K562 (cell line): ENCODE results near the gene P2RY11. TPM values are rescaled to one million over a fixed set of nuclear protein-coding genes. Genes with fewer than 3 reads are reported as not detected.

Experiments
- ADNP ChIP-seq: fragments of 200-800 bp; sonication (Bioruptor generic); IDR thresholded peaks from 2 replicates; pipeline ENCODE4 v1.6.1; 2016; ENCODE audit warnings: missing genetic modification characterization, missing compliant biosample characterization
- CBX8 ChIP-seq: fragments of 200-600 bp; sonication (generic); IDR thresholded peaks from 2 replicates; pipeline ENCODE4 v1.6.1; 2012; ENCODE audit warnings: borderline replicate concordance, mixed run types, low read depth, mild to moderate bottlenecking, moderate library complexity, mixed read lengths, low read length, control low read depth, inconsistent platforms; ENCODE audit not compliant: poor library complexity, severe bottlenecking; ENCODE audit errors: extremely low read depth
- ETS2 ChIP-seq: IDR thresholded peaks from 2 replicates; pipeline ENCODE4 v1.6.1; 2016; ENCODE audit warnings: borderline replicate concordance, missing genetic modification characterization, mild to moderate bottlenecking, moderate library complexity, missing compliant biosample characterization; ENCODE audit not compliant: poor library complexity, severe bottlenecking
- FOXK2 ChIP-seq, 2 experiments: fragments of 450-650 bp; IDR thresholded peaks in 1 of 2; conservative IDR thresholded peaks in 1 of 2; 2 replicates each; pipeline ENCODE4 v1.6.1; 2016; ENCODE audit warnings: low read depth in 2 of 2, mild to moderate bottlenecking in 1 of 2
- GTF2E2 ChIP-seq: fragments of 200-800 bp; sonication (Bioruptor generic); IDR thresholded peaks from 2 replicates; pipeline ENCODE4 v1.6.1; 2016; ENCODE audit warnings: missing genetic modification characterization, missing compliant biosample characterization
- HEY1 ChIP-seq: fragments of 250-450 bp; sonication (Bioruptor Pico); IDR thresholded peaks from 2 replicates; pipeline ENCODE4 v1.5.0; 2020; ENCODE audit warnings: mild to moderate bottlenecking, moderate library complexity, borderline replicate concordance
- HMGN3 ChIP-seq: IDR thresholded peaks from 2 replicates; pipeline ENCODE4 v1.6.1; 2011; ENCODE audit warnings: borderline replicate concordance, low read depth, mild to moderate bottlenecking, mixed read lengths, low read length; ENCODE audit not compliant: insufficient read length; ENCODE audit errors: extremely low read depth
- KAT8 ChIP-seq: fragments of 450-650 bp; IDR thresholded peaks from 2 replicates; pipeline ENCODE4 v1.6.1; 2016; ENCODE audit warnings: low read depth, mild to moderate bottlenecking
- MAFG ChIP-seq: fragments of 450-650 bp; conservative IDR thresholded peaks from 2 replicates; pipeline ENCODE4 v1.6.1; 2016; ENCODE audit warnings: missing genetic modification characterization, missing compliant biosample characterization
- NELFE ChIP-seq: IDR thresholded peaks from 2 replicates; pipeline ENCODE4 v1.6.1; 2011; ENCODE audit warnings: mild to moderate bottlenecking; ENCODE audit not compliant: insufficient read depth, insufficient read length
- NFIX ChIP-seq: fragments of 250-450 bp; sonication (Bioruptor Pico); IDR thresholded peaks from 2 replicates; pipeline ENCODE4 v1.4.0; 2020; ENCODE audit warnings: low read depth, mild to moderate bottlenecking, moderate library complexity
- NR2F6 ChIP-seq: fragments of 450-650 bp; formaldehyde crosslinking; IDR thresholded peaks from 2 replicates; pipeline ENCODE4 v1.4.0; 2020; ENCODE audit warnings: mild to moderate bottlenecking
- SIRT6 ChIP-seq: IDR thresholded peaks from one replicate; pipeline ENCODE4 v1.6.1; 2012; ENCODE audit warnings: low read depth, mild to moderate bottlenecking, control low read depth, inconsistent platforms, low read length, moderate library complexity
- SRSF3 ChIP-seq: fragments of 200-400 bp; formaldehyde crosslinking; IDR thresholded peaks from 2 replicates; pipeline ENCODE4 v1.6.1; 2016; ENCODE audit warnings: mild to moderate bottlenecking, low read length, moderate library complexity; ENCODE audit not compliant: insufficient read depth
- TCFL5 ChIP-seq: fragments of 250-450 bp; sonication (Bioruptor Pico); conservative IDR thresholded peaks from 2 replicates; pipeline ENCODE4 v1.6.1; 2021; ENCODE audit warnings: mild to moderate bottlenecking, moderate library complexity, matching md5 sums
- TRIM24 ChIP-seq, 2 experiments: fragments of 450-650 bp; IDR thresholded peaks; 2 replicates each; pipeline ENCODE4 v1.6.1; 2016
- ZNF347 ChIP-seq: fragments of 450-650 bp; formaldehyde crosslinking; IDR thresholded peaks from 2 replicates; pipeline ENCODE4 v1.4.0; 2020; ENCODE audit warnings: low read depth, mild to moderate bottlenecking, moderate library complexity
- ZNF444 ChIP-seq: fragments of 250-450 bp; sonication (Bioruptor Pico); IDR thresholded peaks from 2 replicates; pipeline ENCODE4 v1.4.0; 2020; ENCODE audit warnings: mild to moderate bottlenecking, moderate library complexity
- polyA plus RNA-seq, 8 experiments: library from polyadenylated mRNA; depleted of rRNA in 4 of 8; stranded (reverse) in 5 of 8; unstranded in 3 of 8; fragments of >200 nt; fragmentation: Nextera tagmentation in 2 of 8; fragmentation: Illumina TruSeq in 1 of 8; extraction: Ambion mirVana in 2 of 8; extraction: Trizol in 1 of 8; gene quantifications; 2 replicates each; pipeline versions ENCODE4 v1.2.1 to v1.2.3, GENCODE V29; 2011 to 2014; ENCODE audit warnings: inconsistent platforms in 1 of 8, missing spikeins in 1 of 8
- total RNA-seq, 7 experiments: library from RNA; depleted of rRNA in 6 of 7; stranded (reverse); fragments of >200 nt in 6 of 7; fragmentation: Illumina TruSeq in 2 of 7; extraction: Trizol in 2 of 7; gene quantifications; 2 replicates each; pipeline versions ENCODE4 v1.2.1 to v1.2.3, GENCODE V29; 2011 to 2021; ENCODE audit warnings: low replicate concordance in 1 of 7
- TF ChIP-seq, protein P1 (sequence below): fragments of 450-650 bp; IDR thresholded peaks from 2 replicates; pipeline ENCODE4 v1.6.1; 2016; ENCODE audit warnings: missing biosample characterization, missing genetic modification characterization
- TF ChIP-seq, protein P2 (sequence below): fragments of 250-450 bp; sonication (Bioruptor Pico); IDR thresholded peaks from 2 replicates; pipeline ENCODE4 v1.5.0; 2021
- TF ChIP-seq, protein P3 (sequence below), 2 experiments: fragments of 450-650 bp in 1 of 2; sonication (generic) in 1 of 2; formaldehyde crosslinking; conservative IDR thresholded peaks; 2 replicates each; pipeline versions ENCODE4 v1.4.0 to v1.8.1; 2020 to 2022; ENCODE audit warnings: mild to moderate bottlenecking in 1 of 2, missing genetic modification reagents in 1 of 2
- TF ChIP-seq, protein P4 (sequence below): sonication (generic); formaldehyde crosslinking; IDR thresholded peaks from 2 replicates; pipeline ENCODE4 v1.8.0; 2023; ENCODE audit warnings: mild to moderate bottlenecking, missing genetic modification reagents

P2RY11 gene
- total and polyA plus RNA-seq, 9 of the 15 experiments (the other 6 are each of a cell fraction or from before 2014, with no cell fraction given): 0.03 to 10.1 (median 1.5) TPM

DNA sequence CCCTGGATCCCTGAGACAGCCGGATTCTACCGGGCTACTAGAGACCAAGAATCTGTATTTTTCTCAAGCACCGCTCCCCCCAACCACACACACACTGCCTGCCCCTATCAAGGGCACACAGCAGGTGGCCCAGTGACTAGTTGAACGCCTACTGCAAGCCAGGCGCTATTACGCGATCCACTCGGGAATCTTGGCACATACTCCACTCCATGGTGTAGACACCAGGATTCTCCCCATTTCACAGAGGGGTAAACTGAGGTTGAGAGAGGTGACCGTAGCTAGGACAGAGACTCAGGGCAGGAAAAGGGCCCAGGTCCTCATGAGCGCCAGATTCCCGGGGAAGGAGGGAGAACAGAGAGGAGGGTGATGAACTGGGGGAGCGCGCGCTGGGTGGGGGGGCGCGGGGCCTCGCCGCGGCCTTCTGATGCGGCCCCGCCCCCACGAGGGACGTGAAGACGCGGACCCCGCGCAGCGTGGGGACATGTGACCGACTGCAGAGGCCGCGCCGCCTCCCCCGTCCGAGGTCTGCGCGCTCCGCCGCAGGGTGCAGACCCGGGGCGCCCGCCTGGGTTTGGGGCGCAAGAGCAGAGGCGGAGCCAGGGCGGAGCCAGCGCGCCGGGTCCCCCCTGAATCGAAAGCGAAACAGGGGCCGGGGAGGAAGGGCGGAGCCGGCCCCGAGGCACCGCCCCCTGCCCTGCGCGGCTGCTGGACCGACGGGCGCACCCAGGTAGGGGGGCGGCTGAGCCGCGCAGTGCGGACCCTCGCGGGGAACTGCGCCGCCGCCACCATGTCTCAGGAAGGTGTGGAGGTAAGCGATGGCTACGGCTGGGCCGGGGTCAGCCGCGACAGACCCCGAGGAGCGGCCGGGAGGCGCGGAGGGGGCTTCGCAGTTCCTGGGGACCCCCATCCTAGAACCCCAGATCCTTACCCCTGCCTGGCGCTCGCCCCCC, 25.6 kb upstream of the P2RY11 start, which contains the start of gene SHFL (continued):
- TF ChIP-seq SIRT6 (no peak), NR2F6 (CRISPR knock-in tag) (no peak; the same call in 1 of the 2 replicates), ADNP (tag) (peak; percentile 100), GTF2E2 (tag) (no peak), NELFE (no peak), SRSF3 (no peak), ZNF347 (CRISPR knock-in tag) (no peak), CBX8 (no peak), MAFG (tag) (no peak), FOXK2 (conservative IDR thresholded peaks at IDR 0.05 in 1 of 2, IDR thresholded peaks at IDR 0.05 in 1 of 2; ENCODE audit: low read depth in 2 of 2) (no peak), NFIX (CRISPR knock-in tag) (no peak), HEY1 (CRISPR knock-in tag) (no peak), HMGN3 (peak; percentile 47), TCFL5 (no peak), ETS2 (tag) (no peak), KAT8 (no peak), TRIM24 (IDR thresholded peaks at IDR 0.05) (no peak), ZNF444 (CRISPR knock-in tag) (no peak)
- TF ChIP-seq, protein P1, sequence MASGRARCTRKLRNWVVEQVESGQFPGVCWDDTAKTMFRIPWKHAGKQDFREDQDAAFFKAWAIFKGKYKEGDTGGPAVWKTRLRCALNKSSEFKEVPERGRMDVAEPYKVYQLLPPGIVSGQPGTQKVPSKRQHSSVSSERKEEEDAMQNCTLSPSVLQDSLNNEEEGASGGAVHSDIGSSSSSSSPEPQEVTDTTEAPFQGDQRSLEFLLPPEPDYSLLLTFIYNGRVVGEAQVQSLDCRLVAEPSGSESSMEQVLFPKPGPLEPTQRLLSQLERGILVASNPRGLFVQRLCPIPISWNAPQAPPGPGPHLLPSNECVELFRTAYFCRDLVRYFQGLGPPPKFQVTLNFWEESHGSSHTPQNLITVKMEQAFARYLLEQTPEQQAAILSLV: no peak
- TF ChIP-seq, protein P2, sequence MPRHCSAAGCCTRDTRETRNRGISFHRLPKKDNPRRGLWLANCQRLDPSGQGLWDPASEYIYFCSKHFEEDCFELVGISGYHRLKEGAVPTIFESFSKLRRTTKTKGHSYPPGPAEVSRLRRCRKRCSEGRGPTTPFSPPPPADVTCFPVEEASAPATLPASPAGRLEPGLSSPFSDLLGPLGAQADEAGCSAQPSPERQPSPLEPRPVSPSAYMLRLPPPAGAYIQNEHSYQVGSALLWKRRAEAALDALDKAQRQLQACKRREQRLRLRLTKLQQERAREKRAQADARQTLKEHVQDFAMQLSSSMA (CRISPR knock-in tag): no peak
- TF ChIP-seq, protein P3, sequence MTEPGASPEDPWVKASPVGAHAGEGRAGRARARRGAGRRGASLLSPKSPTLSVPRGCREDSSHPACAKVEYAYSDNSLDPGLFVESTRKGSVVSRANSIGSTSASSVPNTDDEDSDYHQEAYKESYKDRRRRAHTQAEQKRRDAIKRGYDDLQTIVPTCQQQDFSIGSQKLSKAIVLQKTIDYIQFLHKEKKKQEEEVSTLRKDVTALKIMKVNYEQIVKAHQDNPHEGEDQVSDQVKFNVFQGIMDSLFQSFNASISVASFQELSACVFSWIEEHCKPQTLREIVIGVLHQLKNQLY (CRISPR knock-in tag; conservative IDR thresholded peaks at IDR 0.05): no peak
- TF ChIP-seq, protein P4, sequence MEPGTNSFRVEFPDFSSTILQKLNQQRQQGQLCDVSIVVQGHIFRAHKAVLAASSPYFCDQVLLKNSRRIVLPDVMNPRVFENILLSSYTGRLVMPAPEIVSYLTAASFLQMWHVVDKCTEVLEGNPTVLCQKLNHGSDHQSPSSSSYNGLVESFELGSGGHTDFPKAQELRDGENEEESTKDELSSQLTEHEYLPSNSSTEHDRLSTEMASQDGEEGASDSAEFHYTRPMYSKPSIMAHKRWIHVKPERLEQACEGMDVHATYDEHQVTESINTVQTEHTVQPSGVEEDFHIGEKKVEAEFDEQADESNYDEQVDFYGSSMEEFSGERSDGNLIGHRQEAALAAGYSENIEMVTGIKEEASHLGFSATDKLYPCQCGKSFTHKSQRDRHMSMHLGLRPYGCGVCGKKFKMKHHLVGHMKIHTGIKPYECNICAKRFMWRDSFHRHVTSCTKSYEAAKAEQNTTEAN (CRISPR knock-in tag): no peak
